HG02798 (cell line): ENCODE measurements around the gene PROX2.

ENCODE experiments used
- ATAC-seq: cut with Tn5 transposase; IDR thresholded peaks from one replicate; pipeline ENCODE4 v1.9.1; 2021; ENCODE audit warnings: mild to moderate bottlenecking; ENCODE audit not compliant: unreplicated experiment, poor library complexity

The PROX2 gene

GRCh38 chr14:74882103-74882920, 6.4 kb upstream of the PROX2 start:
- ATAC-seq, result peak; percentile 45

GRCh38 chr14:74881431-74882102, 5.6 kb upstream of the PROX2 start, which contains the start of gene DLST:
Gene DLST, plus strand, starts transcription at chr14:74881916. Its CDS starts 38 bp downstream, at chr14:74881954.
- peak; percentile 94 for ATAC-seq

- no peak for ATAC-seq
Observed at GRCh38 chr14:74879427-74880182, 3.7 kb upstream of the PROX2 start.

DNA sequence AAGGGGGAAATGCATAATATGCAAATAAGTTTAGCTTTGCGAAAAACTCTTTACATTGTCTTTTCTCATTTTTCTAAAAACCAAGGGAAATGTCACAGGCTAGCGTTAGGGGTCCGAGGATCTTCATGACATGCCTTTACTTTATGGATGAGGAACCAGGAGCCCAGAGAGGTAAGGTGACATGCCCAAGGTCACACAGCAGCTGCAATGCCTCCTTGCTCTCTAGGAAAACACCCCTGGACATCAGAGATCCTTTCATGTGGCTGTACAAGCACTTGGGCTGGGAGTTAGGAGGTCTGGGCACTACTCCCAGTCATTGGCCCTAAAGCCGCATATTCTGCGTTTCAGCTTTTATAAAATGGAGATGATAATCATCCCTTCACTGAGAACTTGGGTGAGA, 741 bp downstream of the PROX2 start:
- ATAC-seq, result no peak

GRCh38 chr14:74871819-74872218, 4.1 kb downstream of the PROX2 start:
- ATAC-seq, result no peak

DNA sequence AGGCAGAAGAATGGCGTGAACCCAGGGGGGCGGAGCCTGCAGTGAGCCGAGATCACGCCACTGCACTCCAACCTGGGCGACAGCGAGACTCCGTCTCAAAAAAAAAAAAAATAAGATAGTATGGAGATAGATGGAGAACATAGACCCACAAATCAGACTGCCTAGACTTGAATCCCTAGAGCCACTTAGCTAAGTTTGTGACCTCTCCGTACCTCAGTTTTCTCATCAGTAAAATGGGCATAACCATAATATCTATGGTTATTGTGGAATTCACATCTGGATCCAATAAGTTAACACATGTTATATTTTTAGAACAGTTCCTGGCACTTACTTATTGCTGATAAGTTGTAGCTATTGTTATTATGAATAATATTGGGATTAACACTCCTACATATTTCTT, 7.2 kb downstream of the PROX2 start:
- ATAC-seq, result no peak

GRCh38 chr14:74867673-74868072, 8.3 kb downstream of the PROX2 start:
- ATAC-seq, result no peak

GRCh38 chr14:74866708-74867389, 9.1 kb downstream of the PROX2 start:
- no peak for ATAC-seq

GRCh38 chr14:74865156-74865555, 10.8 kb downstream of the PROX2 start:
- ATAC-seq, result no peak

DNA sequence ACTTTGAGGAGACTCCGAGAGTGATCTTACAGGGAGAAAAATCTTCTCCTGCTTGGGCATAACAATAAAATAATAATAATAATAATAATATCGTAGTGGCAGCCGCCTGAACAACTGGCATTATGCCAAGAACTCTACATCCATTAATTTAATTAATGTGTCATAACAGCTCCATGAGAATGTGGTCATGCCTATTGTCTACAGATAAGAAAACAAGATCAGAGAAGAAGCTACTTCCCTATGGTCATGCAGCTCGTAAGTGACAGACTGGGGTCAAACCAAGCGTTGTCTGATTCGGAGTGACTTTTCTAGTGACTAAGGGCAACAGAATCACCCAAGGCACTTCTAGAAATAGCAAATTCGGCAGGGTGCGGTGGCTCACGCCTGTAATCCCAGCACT, 11.7 kb downstream of the PROX2 start:
- no peak for ATAC-seq

DNA sequence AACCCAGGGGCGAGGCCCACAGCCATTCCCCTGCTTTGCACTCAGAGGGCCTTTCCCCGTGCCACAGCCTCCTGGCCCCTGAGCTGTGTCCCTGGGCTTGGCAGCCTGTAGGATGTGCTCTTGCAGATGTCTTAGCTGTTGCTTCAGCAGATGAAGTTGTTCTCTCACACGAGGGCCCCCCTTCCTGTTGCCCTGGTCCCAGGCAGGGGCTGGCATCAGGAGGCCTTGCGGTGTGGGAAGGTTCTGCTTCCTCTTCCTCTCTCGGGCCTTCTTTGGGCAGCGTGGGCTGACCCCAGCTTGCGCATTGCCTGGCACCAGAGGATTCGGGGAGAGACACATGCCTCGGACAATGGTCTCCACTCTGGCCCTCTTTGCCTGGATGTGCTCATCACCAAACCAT, 12.7 kb downstream of the PROX2 start:
- no peak for ATAC-seq

DNA sequence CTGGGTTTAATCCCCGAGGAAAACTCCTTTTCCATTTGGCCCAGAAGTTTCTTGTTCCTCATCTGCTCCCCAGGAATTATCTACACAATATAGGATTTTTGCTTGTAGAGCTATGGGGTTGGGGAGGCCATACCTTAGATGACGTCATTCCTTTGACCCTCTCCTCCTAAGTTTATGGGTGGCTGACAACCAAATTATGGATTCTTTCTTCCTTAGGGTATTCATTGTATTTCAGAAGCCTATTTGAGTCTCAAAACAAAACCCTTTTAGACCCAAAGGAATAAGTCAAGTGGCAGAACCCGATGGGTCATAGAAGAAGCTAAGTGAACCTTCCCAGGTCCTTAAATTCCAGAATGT, 14.2 kb downstream of the PROX2 start:
- no peak for ATAC-seq

GRCh38 chr14:74860899-74861733, 14.8 kb downstream of the PROX2 start:
- ATAC-seq, result no peak

DNA sequence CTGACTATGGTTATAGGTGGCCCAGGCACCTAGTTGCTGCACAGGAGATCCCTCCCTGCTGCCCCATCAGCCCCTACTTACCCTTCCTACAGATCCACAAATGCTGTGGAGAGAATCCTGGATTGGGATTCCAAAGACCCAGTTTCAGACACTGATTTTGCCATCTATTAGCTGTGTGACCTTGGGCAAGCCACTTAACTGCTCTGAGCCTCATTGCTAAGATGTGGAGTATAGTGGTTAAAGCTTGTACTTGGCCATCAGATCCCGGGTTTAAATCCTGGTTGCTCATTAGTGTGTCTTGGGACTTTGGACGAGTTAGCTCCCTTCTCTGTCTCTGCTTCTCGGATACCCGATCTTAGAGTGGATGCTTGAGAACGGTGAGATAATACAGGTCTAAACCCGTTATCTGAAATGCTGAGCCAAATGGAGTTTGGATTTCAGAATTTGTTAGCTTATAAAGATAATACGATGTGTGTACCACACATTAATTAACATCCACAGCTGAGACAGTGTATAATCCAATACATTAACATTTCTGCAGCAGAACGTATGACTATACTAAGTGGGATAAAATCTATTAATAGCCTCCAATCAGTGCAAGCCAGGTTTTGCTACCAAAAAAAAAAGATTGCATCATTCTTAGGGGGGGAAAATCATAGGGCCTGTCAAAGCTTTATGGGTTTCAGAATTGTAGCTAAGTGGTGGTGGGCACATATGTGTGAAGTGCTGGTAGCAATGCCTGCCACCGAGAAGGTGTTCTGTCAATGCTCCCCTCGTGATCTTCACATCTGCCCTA, 16.0 kb downstream of the PROX2 start:
- no peak for ATAC-seq

DNA sequence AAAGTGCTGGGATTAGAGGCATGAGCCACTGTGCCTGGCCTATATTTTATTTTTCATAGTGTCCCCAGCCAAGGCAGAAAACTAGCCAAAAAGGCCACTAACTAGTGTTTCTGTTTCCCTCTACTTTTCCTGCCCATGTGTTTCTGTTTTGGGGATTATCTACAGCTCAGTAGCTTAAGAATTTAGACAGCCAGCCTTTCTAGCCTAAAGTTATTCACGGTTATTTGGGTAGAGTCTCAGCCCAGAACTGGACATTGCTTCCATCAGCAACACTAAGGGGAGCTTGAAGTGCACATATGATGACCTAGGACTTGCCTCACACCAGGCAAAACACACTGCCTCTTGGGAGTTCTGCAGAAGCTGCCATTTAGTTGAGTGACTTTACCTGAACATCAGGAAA, 17.9 kb downstream of the PROX2 start:
- no peak for ATAC-seq

GRCh38 chr14:74856366-74856765, 19.6 kb downstream of the PROX2 start:
- ATAC-seq, result no peak

DNA sequence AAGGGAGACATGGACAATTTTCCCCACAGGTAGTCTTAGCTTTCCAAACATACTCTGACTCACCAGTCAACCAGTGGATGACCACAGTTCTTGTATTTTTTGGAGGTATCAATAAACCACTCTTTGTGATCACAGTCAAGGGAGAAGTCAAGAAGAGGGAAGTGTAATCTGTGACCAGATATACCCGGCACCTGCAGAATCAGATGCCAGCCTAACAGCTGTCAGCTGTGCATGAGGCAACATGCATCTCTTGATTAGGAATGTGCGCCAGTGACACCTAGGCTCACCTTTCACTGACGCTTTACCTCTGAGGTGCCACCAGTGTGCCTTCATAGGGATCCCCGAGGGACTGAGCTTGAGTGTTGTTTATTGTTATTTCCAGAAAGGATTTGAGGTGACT, 20.0 kb downstream of the PROX2 start:
- no peak for ATAC-seq

DNA sequence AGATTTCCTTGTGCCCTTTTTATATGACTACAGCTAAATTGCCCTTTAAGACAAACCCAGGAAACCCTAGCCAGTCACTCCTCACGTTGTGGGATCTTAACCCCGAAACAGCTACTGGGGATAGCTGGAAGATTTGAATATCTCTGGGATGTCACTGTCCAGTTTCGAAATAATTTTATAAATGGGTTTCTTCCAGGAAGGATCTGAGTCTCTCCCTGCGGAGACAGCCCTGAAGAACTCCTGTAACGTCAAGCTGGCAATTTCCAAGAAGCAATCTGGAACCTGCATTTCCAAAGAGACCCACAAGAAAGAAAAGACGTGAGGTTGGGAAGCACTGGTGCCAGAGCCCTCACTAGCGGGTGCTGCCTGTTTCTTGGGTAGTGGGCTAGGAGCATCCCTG, 20.9 kb downstream of the PROX2 start:
- ATAC-seq, result no peak

DNA sequence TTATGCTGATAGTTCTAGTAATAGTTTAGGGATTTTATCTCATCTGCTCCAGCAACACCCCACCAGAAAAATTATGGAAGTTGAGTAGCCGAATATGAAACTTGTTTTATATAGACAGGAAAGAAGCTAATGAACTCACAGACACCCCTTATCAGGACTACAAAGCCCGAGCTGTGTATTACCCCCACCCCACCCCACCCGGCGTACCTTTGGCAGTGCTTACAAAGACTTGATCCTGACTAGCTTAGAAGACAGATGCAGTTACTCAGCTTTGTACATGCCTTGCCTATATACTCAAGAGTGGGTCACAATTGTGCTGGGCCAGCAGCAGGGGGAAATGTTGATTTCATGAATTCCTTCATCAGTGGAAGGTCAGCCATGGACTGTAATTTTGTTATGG, 22.4 kb downstream of the PROX2 start:
- ATAC-seq, result no peak
